HEK293 (cell line): ENCODE measurements around the gene COL18A1.

Source experiments
- CTCF ChIA-PET: fragments of 350-600 bp; formaldehyde crosslinking; extraction: SDS; loops from one replicate; lab custom pipeline; 2021; ENCODE audit warnings: antibody characterized with exemption; lab: Yijun Ruan, JAX
- POLR2A ChIA-PET: fragments of 300-600 bp; formaldehyde crosslinking; extraction: SDS; loops from one replicate; lab custom pipeline; 2020; ENCODE audit warnings: antibody characterized with exemption, inconsistent platforms; lab: Yijun Ruan, JAX
- H3K27ac ChIP-seq: fragments of 200-500 bp; sonication (Bioruptor generic); 2 replicates; pipeline ENCODE4 v1.5.1; 2014; ENCODE audit warnings: low read depth, low read length, control low read depth, inconsistent platforms; ENCODE audit errors: extremely low read depth
- H3K36me3 ChIP-seq, 2 experiments: fragments of 200-500 bp in 1 of 2; sonication (Bioruptor generic) in 1 of 2; 1 replicate in 1 of 2; 2 replicates in 1 of 2; pipeline ENCODE4 v1.5.1; 2014 to 2017; ENCODE audit warnings: inconsistent platforms in 2 of 2, low read length in 2 of 2; ENCODE audit not compliant: control insufficient read depth in 2 of 2, insufficient read depth in 1 of 2
- H3K4me1 ChIP-seq: fragments of 200-500 bp; sonication (Bioruptor generic); 2 replicates; pipeline ENCODE4 v1.5.1; 2014; ENCODE audit warnings: mild to moderate bottlenecking, low read length, inconsistent platforms; ENCODE audit not compliant: control insufficient read depth, insufficient read depth
- H3K4me3 ChIP-seq: 2 replicates; pipeline ENCODE4 v1.5.1; 2011; ENCODE audit warnings: low read depth, mild to moderate bottlenecking, control low read depth, low read length, moderate library complexity
- H3K9me3 ChIP-seq: fragments of 200-500 bp; sonication (Bioruptor generic); 2 replicates; pipeline ENCODE4 v1.5.1; 2014; ENCODE audit warnings: low read depth, low read length, inconsistent platforms; ENCODE audit not compliant: control insufficient read depth, insufficient read depth
- BCL6B ChIP-seq: fragments of 450-650 bp; formaldehyde crosslinking; IDR thresholded peaks from 2 replicates; pipeline ENCODE4 v1.5.1; 2017; ENCODE audit warnings: missing biosample characterization, missing genetic modification characterization
- GLIS1 ChIP-seq: fragments of 450-650 bp; formaldehyde crosslinking; IDR thresholded peaks from 2 replicates; pipeline ENCODE4 v1.5.1; 2016; ENCODE audit warnings: missing biosample characterization, missing genetic modification characterization
- HOXA7 ChIP-seq: sonication (generic); formaldehyde crosslinking; IDR thresholded peaks from 2 replicates; pipeline ENCODE4 v1.8.1; 2022; ENCODE audit warnings: missing genetic modification reagents, borderline replicate concordance
- TRIM28 ChIP-seq: IDR thresholded peaks from 2 replicates; pipeline ENCODE4 v1.6.1; 2011; ENCODE audit warnings: low read length, control low read depth, borderline replicate concordance
- ZBTB20 ChIP-seq: fragments of 450-650 bp; formaldehyde crosslinking; IDR thresholded peaks from 2 replicates; pipeline ENCODE4 v1.5.1; 2016; ENCODE audit warnings: missing biosample characterization, missing genetic modification characterization
- ZEB2 ChIP-seq: fragments of 450-650 bp; formaldehyde crosslinking; IDR thresholded peaks from 2 replicates; pipeline ENCODE4 v1.5.1; 2016; ENCODE audit warnings: missing biosample characterization, missing genetic modification characterization
- ZFP37 ChIP-seq: fragments of 450-650 bp; formaldehyde crosslinking; IDR thresholded peaks from 2 replicates; pipeline ENCODE4 v1.5.1; 2016; ENCODE audit warnings: missing biosample characterization, missing genetic modification characterization
- ZNF112 ChIP-seq: fragments of 450-650 bp; formaldehyde crosslinking; IDR thresholded peaks from 2 replicates; pipeline ENCODE4 v1.5.0; 2017; ENCODE audit warnings: missing biosample characterization, missing genetic modification characterization
- ZNF174 ChIP-seq: fragments of 450-650 bp; formaldehyde crosslinking; IDR thresholded peaks from 2 replicates; pipeline ENCODE4 v1.5.0; 2017; ENCODE audit warnings: missing biosample characterization, mild to moderate bottlenecking, missing genetic modification characterization
- ZNF18 ChIP-seq: fragments of 450-650 bp; formaldehyde crosslinking; IDR thresholded peaks from 2 replicates; pipeline ENCODE4 v1.5.1; 2016; ENCODE audit warnings: missing biosample characterization, missing genetic modification characterization
- ZNF266 ChIP-seq: fragments of 450-650 bp; formaldehyde crosslinking; IDR thresholded peaks from 2 replicates; pipeline ENCODE4 v1.5.1; 2016; ENCODE audit warnings: missing biosample characterization, missing genetic modification characterization, low read depth
- ZNF274 ChIP-seq, 2 experiments: fragments of 200-500 bp in 1 of 2; fragments of 450-650 bp in 1 of 2; sonication (Bioruptor generic) in 1 of 2; formaldehyde crosslinking in 1 of 2; IDR thresholded peaks; 2 replicates each; pipeline versions ENCODE4 v1.5.1 to v1.6.1; 2014 to 2016; ENCODE audit warnings: borderline replicate concordance in 1 of 2, inconsistent platforms in 1 of 2, low read length in 1 of 2, missing biosample characterization in 1 of 2, missing genetic modification characterization in 1 of 2
- ZNF292 ChIP-seq: fragments of 450-650 bp; formaldehyde crosslinking; IDR thresholded peaks from 2 replicates; pipeline ENCODE4 v1.5.1; 2016; ENCODE audit warnings: low read depth, missing biosample characterization, missing genetic modification characterization, borderline replicate concordance
- ZNF341 ChIP-seq: fragments of 450-650 bp; formaldehyde crosslinking; IDR thresholded peaks from 2 replicates; pipeline ENCODE4; 2016; ENCODE audit warnings: low read depth, missing biosample characterization, missing genetic modification characterization
- ZNF473 ChIP-seq: fragments of 450-650 bp; formaldehyde crosslinking; IDR thresholded peaks from 2 replicates; pipeline ENCODE4 v1.5.1; 2017; ENCODE audit warnings: missing biosample characterization, missing genetic modification characterization
- ZNF513 ChIP-seq: fragments of 450-650 bp; IDR thresholded peaks from 2 replicates; pipeline ENCODE4 v1.5.1; 2018; ENCODE audit warnings: missing biosample characterization, missing genetic modification characterization
- ZNF560 ChIP-seq: fragments of 450-650 bp; formaldehyde crosslinking; IDR thresholded peaks from 2 replicates; pipeline ENCODE4 v1.5.1; 2017; ENCODE audit warnings: missing biosample characterization, missing genetic modification characterization, borderline replicate concordance
- ZNF596 ChIP-seq: fragments of 450-650 bp; IDR thresholded peaks from 2 replicates; pipeline ENCODE4 v1.5.0; 2018; ENCODE audit warnings: missing biosample characterization, mild to moderate bottlenecking, missing genetic modification characterization, moderate library complexity
- ZNF660 ChIP-seq: fragments of 450-650 bp; IDR thresholded peaks from 2 replicates; pipeline ENCODE4 v1.5.1; 2018; ENCODE audit warnings: missing biosample characterization, mild to moderate bottlenecking, missing genetic modification characterization
- ZSCAN30 ChIP-seq: fragments of 450-650 bp; IDR thresholded peaks from 2 replicates; pipeline ENCODE4 v1.5.1; 2018; ENCODE audit warnings: missing biosample characterization, mild to moderate bottlenecking, missing genetic modification characterization, moderate library complexity

The COL18A1 gene

GRCh38 chr21:45524756-45525152 lies 119.8 kb downstream of the COL18A1 start:
- TF ChIP-seq ZNF292 (tag by site-specific recombination) (no peak), ZNF266 (no peak), ZFP37 (no peak), ZNF18 (tag by site-specific recombination) (peak; percentile 44; the same call in 1 of the 2 replicates), ZNF596 (no peak), ZNF560 (no peak), ZNF274 (IDR thresholded peaks at IDR 0.05; ENCODE audit: low read length) (no peak), ZNF274 (tag by site-specific recombination; IDR thresholded peaks at IDR 0.05; ENCODE audit: borderline replicate concordance) (no peak)
- Histone ChIP-seq H3K27ac (no peak overlapping the region), H3K4me1 (no peaks in the 10 kb centered on the region), H3K9me3 (no peaks in the 10 kb centered on the region), H3K4me3 (no peak overlapping the region), H3K36me3 (peaks cover 32 to 79% of the 10 kb centered on the region in 2 experiments)
- POLR2A ChIA-PET: no interaction called here
- CTCF ChIA-PET: interaction anchor here (0.6 kb wide), 1 partner anchor 49 kb away, joined by 3 read pairs; no protein-coding TSS in a partner anchor

GRCh38 chr21:45525153-45525909 lies 120.4 kb downstream of the COL18A1 start:
- POLR2A ChIA-PET: no interaction called here
- H3K36me3 ChIP-seq: peaks cover 31 to 82% of the 10 kb centered on the region in 2 experiments
- H3K9me3 ChIP-seq: no peaks in the 10 kb centered on the region
- no peak overlapping the region for H3K27ac ChIP-seq
- CTCF ChIA-PET: interaction anchor here (0.6 kb wide), 1 partner anchor 50 kb away, joined by 3 read pairs; no protein-coding TSS in a partner anchor
- TF ChIP-seq ZSCAN30 (tag by site-specific recombination): no peak
- TF ChIP-seq HOXA7 (CRISPR knock-in tag): no peak
- no peak for TF ChIP-seq GLIS1 (tag by site-specific recombination)
- TF ChIP-seq TRIM28: no peak
- no peak for TF ChIP-seq ZBTB20 (tag by site-specific recombination)
- H3K4me3 ChIP-seq: no peak overlapping the region
- no peaks in the 10 kb centered on the region for H3K4me1 ChIP-seq

GRCh38 chr21:45525910-45526306 lies 120.9 kb downstream of the COL18A1 start:
- H3K36me3 ChIP-seq: peaks cover 25 to 82% of the 10 kb centered on the region in 2 experiments
- no peak overlapping the region for H3K27ac ChIP-seq
- H3K9me3 ChIP-seq: no peaks in the 10 kb centered on the region
- ChIA-PET CTCF (interaction anchor here (1.2 kb wide), 1 partner anchor 30 kb away, joined by 4 read pairs; no protein-coding TSS in a partner anchor), POLR2A (no interaction called here)
- H3K4me1 ChIP-seq: no peaks in the 10 kb centered on the region
- no peak for TF ChIP-seq ZNF513 (tag by site-specific recombination)
- TF ChIP-seq BCL6B (tag by site-specific recombination): no peak
- TF ChIP-seq ZEB2 (tag by site-specific recombination): no peak
- TF ChIP-seq ZNF174: no peak
- TF ChIP-seq ZNF341 (tag by site-specific recombination): no peak
- TF ChIP-seq ZNF660 (tag by site-specific recombination): no peak
- TF ChIP-seq TRIM28: no peak
- TF ChIP-seq ZNF473: no peak
- TF ChIP-seq ZNF112 (tag by site-specific recombination): no peak
- TF ChIP-seq, all 188 proteins: peak for 0
- H3K4me3 ChIP-seq: no peak overlapping the region
